ENCODE measurements around the gene DYNLRB1.

DNA sequence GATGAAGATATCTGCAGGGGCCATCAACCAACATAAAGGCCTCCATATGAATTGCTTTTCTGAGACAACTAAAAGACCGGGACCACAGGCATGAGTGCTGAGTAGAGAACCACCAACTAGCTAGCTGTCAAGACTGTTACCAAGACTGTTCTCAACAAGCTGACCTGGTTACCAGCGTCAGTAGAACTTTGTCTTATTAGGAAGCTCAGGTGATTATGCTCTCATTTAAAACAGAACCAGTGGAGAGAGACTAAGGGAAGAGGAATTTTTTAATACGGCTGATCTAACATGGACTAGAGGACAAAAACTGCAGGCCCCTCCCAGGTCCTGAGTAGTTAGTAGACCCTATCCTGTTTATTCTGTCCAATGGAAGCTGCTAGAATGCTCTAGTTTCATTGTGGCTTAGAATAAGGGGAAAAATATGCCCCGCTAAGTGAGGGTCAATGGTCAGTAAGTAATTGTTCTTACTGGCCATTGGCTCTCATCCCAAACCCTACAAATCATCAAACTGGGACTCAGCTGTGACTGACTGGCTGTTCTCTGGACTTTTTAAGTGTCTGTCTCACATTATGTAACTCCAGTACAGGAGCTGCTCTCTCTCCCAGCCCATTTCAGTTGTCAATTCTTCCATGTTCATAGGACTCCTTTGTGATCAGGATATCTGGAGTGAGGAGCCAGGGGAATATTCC is 3.8 kb upstream of the DYNLRB1 start:
- TF ChIP-seq REST (IDR thresholded peaks at IDR 0.05; ENCODE audit: insufficient read depth in 1 of 2, low read depth in 2 of 2, low read length in 2 of 2): no peak
- TF ChIP-seq POLR2AphosphoS5 (IDR thresholded peaks at IDR 0.05; ENCODE audit: low read depth, low read length): no peak
- TF ChIP-seq SIN3A (IDR thresholded peaks at IDR 0.05; ENCODE audit: borderline replicate concordance, insufficient read depth, low read length): no peak
